KBM-7 (cell line): ENCODE measurements around the gene GPX4.

ENCODE experiments used
- DNase-seq: peaks from one replicate; pipeline ENCODE4 v3.0.0-alpha.2; 2015
- in situ Hi-C: fragments of 300-500 bp; cut with MboI; formaldehyde crosslinking; loops from 2 replicates; pipeline ENCODE4 v1.14.3; 2020; ENCODE audit warnings: low sequenced_read_pairs, low pct_unique_long_range_greater_than_20kb, mixed read lengths

The GPX4 gene

GRCh38 chr19:1140272-1141027 lies 36.7 kb downstream of the GPX4 start:
- no peak for DNase-seq
- in situ Hi-C loops, result no loop called here

- in situ Hi-C loops, result no loop called here
- no peak for DNase-seq
These were observed 38.1 kb downstream of the GPX4 start for GRCh38 chr19:1141944-1142343.

- no peak for DNase-seq
- in situ Hi-C loops, result no loop called here
These were observed 40.1 kb downstream of the GPX4 start for GRCh38 chr19:1143828-1144399.

- in situ Hi-C loops, result no loop called here
- DNase-seq, result no peak
These were observed 40.9 kb downstream of the GPX4 start for GRCh38 chr19:1144741-1145140.

GRCh38 chr19:1145635-1146411 lies 42.0 kb downstream of the GPX4 start:
- in situ Hi-C loops, result no loop called here
- DNase-seq, result no peak

GRCh38 chr19:1146412-1146699 lies 42.6 kb downstream of the GPX4 start:
- no peak for DNase-seq
- in situ Hi-C loops, result no loop called here

GRCh38 chr19:1146858-1147780 lies 43.3 kb downstream of the GPX4 start:
- no peak for DNase-seq
- in situ Hi-C loops, result no loop called here

- in situ Hi-C loops, result no loop called here
- DNase-seq, result no peak
These were observed 44.2 kb downstream of the GPX4 start for GRCh38 chr19:1147934-1148549.

- DNase-seq, result no peak
- in situ Hi-C loops, result no loop called here
These were observed 45.7 kb downstream of the GPX4 start for GRCh38 chr19:1149259-1150045.

GRCh38 chr19:1150333-1151036 lies 46.7 kb downstream of the GPX4 start:
- in situ Hi-C loops, result no loop called here
- DNase-seq, result no peak

- DNase-seq, result no peak
- in situ Hi-C loops, result no loop called here
These were observed 47.4 kb downstream of the GPX4 start for GRCh38 chr19:1151037-1151724.

- DNase-seq, result no peak
- in situ Hi-C loops, result no loop called here
These were observed 48.3 kb downstream of the GPX4 start for GRCh38 chr19:1151917-1152587.

- DNase-seq, result no peak
- in situ Hi-C loops, result no loop called here
These were observed 50.3 kb downstream of the GPX4 start for GRCh38 chr19:1153891-1154730.

- in situ Hi-C loops, result no loop called here
- peak; percentile 38 for DNase-seq
These were observed 51.0 kb downstream of the GPX4 start for GRCh38 chr19:1154731-1155351.
